Transverse colon (tissue), 4 donors: Measurements from ENCODE around the gene ARID3C. TPM values are rescaled to one million over a fixed set of nuclear protein-coding genes. Genes with fewer than 3 reads are reported as not detected.

ENCODE experiments used
- DNase-seq: peaks from one replicate; pipeline ENCODE4 v3.0.0-alpha.2; 2019
- H3K27ac ChIP-seq, 4 donors: fragments of 200-600 bp; sonication (generic); 2 replicates each; pipeline ENCODE4 v1.5.1; 2016 to 2018; ENCODE audit warnings: inconsistent platforms in 4 of 4
- H3K27me3 ChIP-seq: fragments of 200-600 bp; sonication (generic); 2 replicates; pipeline ENCODE4 v1.5.1; 2017; ENCODE audit warnings: inconsistent platforms
- H3K36me3 ChIP-seq, 4 donors: fragments of 200-600 bp; sonication (generic); 2 replicates each; pipeline ENCODE4 v1.5.1; 2017 to 2019; ENCODE audit warnings: inconsistent platforms in 4 of 4
- H3K4me1 ChIP-seq, 4 donors: fragments of 200-600 bp; sonication (generic); 2 replicates each; pipeline ENCODE4 v1.5.1; 2017 to 2020; ENCODE audit warnings: inconsistent platforms in 4 of 4
- H3K4me3 ChIP-seq, 4 donors: fragments of 200-600 bp; sonication (generic); 1 replicate in 1 of 4; 2 replicates in 3 of 4; pipeline versions ENCODE4 v1.5.1 to v1.6.1; 2017 to 2019; ENCODE audit warnings: inconsistent platforms in 4 of 4
- H3K9me3 ChIP-seq, 2 donors: fragments of 200-600 bp; sonication (generic); 2 replicates each; pipeline ENCODE4 v1.5.1; 2017 to 2019; ENCODE audit warnings: inconsistent platforms in 2 of 2
- EP300 ChIP-seq: sonication (generic); formaldehyde crosslinking; IDR thresholded peaks from one replicate; pipeline ENCODE4 v1.6.1; 2017; ENCODE audit warnings: antibody characterized with exemption, low read depth
- POLR2A ChIP-seq: fragments of 450-650 bp; IDR thresholded peaks from one replicate; pipeline ENCODE4 v1.6.1; 2016; ENCODE audit warnings: antibody characterized with exemption, mild to moderate bottlenecking, moderate library complexity
- POLR2AphosphoS5 ChIP-seq, 3 donors: sonication (generic); formaldehyde crosslinking; IDR thresholded peaks; one replicate each; pipeline ENCODE4 v1.6.1; 2016; ENCODE audit warnings: antibody characterized with exemption in 3 of 3
- WGBS, 2 donors: methylation state at CpG; one replicate each; pipeline ENCODE4 v1.1.5; 2018; ENCODE audit warnings: low coverage in 1 of 2; 5-methylcytosine and 5-hydroxymethylcytosine counted together
- in situ Hi-C, 4 donors: fragments of 200-750 bp; cut with MboI; loops; one replicate each; pipeline versions ENCODE4 v1.15.0 to v1.15.1; 2017; ENCODE audit warnings: low sequenced_read_pairs in 3 of 4, low pct_ligation_motif_present in 1 of 4, low pct_unique_long_range_greater_than_20kb in 1 of 4
- intact Hi-C: fragments of 100-400 bp; cut with DNase I; formaldehyde crosslinking; loops from one replicate; pipeline ENCODE4 v1.15.1; 2023; ENCODE audit warnings: low total_unique reads
- total RNA-seq, 4 donors: library from RNA; depleted of rRNA; stranded (reverse); fragments of >200 nt; gene quantifications; one replicate each; pipeline ENCODE4 v1.1.0, GENCODE V29; 2016
- TF ChIP-seq, protein P1 (sequence below), 5 experiments: fragments of 200-600 bp in 3 of 5; fragments of 450-650 bp in 2 of 5; sonication (generic) in 3 of 5; IDR thresholded peaks; 1 replicate in 2 of 5; 2 replicates in 3 of 5; pipeline ENCODE4 v1.5.1; 2016 to 2017; ENCODE audit warnings: antibody characterized with exemption in 5 of 5, inconsistent platforms in 3 of 5, mild to moderate bottlenecking in 2 of 5, moderate library complexity in 1 of 5

The ARID3C gene
- total RNA-seq, 4 donors from 2014 or later, result not detected

DNA sequence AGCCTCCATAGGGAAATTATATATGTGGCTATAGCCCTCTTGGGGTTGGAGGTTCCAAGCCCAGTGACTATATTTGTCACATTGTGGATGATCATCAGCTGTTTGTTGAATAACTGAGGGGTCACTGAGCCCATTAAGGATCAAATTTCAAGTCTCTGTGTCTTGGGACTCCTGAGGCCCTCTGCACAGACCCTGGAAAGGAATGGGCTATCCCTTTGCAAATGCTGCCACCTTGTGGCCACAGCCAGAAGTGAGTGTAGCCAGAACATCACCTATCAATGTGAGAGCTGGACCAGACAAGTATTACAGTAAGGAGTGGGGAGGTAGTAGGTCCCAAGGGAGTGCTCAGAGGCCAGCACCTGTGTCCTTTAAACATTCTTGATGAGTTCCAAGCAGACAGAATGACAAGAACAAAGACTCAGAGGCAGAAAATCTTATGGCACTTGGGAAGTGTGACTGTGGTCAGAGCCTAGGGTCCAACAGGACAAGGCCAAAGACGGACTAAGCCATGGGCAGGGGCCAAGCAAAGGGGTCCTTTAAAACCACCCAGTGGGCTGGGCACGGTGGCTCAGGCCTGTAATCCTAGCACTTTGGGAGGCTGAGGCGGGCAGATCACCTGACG is 25.1 kb downstream of the ARID3C start:
- peak; percentile 85 for DNase-seq
- intact Hi-C loops, result loop anchor here (10.0 kb wide), 1 partner anchor 199 kb away; no protein-coding TSS in a partner anchor
- no peaks in the 10 kb centered on the region for H3K27me3 ChIP-seq
- no peak overlapping the region for H3K27ac ChIP-seq
- no peaks in the 10 kb centered on the region for H3K4me1 ChIP-seq
- H3K9me3 ChIP-seq, result no peaks in the 10 kb centered on the region
- no peak overlapping the region for H3K4me3 ChIP-seq
- H3K36me3 ChIP-seq, result no peaks in the 10 kb centered on the region
- 64% methylated on average over 4 of the region's 4 CpGs; no CpG with 5 or more reads in 1 of the 2 donors for WGBS, 2 donors
- in situ Hi-C loops, result loop anchor here in 2 of 4 donors (10.0 kb wide), 2 partner anchors 59 to 199 kb away; no protein-coding TSS in a partner anchor
- no peak for TF ChIP-seq EP300
- no peak for TF ChIP-seq POLR2AphosphoS5 (IDR thresholded peaks at IDR 0.05)
- TF ChIP-seq, protein P1, sequence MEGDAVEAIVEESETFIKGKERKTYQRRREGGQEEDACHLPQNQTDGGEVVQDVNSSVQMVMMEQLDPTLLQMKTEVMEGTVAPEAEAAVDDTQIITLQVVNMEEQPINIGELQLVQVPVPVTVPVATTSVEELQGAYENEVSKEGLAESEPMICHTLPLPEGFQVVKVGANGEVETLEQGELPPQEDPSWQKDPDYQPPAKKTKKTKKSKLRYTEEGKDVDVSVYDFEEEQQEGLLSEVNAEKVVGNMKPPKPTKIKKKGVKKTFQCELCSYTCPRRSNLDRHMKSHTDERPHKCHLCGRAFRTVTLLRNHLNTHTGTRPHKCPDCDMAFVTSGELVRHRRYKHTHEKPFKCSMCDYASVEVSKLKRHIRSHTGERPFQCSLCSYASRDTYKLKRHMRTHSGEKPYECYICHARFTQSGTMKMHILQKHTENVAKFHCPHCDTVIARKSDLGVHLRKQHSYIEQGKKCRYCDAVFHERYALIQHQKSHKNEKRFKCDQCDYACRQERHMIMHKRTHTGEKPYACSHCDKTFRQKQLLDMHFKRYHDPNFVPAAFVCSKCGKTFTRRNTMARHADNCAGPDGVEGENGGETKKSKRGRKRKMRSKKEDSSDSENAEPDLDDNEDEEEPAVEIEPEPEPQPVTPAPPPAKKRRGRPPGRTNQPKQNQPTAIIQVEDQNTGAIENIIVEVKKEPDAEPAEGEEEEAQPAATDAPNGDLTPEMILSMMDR (IDR thresholded peaks at IDR 0.05), result peak; percentile 89 to 94 (median 91)
- no peak for TF ChIP-seq POLR2A

DNA sequence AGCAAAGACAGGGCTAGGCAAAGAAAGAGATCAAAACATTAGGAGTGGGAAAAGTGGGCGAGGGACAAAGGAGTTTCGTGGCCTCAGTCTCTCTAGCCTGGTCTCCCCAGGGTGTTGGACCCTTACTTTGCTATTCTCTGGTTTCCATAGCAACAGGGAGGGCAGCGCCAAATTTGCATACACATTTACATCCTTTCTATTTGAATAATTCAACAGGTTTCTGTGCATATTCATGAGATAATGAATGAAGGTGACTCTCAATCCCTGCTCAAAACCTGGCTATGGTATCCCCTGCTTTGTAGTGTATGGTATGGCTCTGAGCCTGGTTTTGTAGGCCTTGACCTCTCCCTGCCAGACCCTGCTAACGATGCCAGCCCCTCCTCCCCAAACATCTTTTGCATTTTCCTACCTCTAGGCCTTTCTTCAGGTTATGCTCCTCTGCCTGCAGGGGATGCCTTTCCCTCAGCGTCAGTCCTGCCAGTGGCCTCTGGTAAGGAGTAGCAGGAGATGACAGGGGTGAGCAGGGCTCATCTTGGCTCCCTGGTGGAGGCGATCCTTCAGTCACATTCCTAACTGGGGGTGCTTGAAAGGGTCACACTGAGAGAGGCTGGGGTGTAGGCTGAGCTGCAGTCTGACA is 26.8 kb downstream of the ARID3C start:
- TF ChIP-seq, protein P1 (IDR thresholded peaks at IDR 0.05), result no peak
- no peak for TF ChIP-seq EP300
- no peak for TF ChIP-seq POLR2AphosphoS5 (IDR thresholded peaks at IDR 0.05)
- TF ChIP-seq POLR2A, result no peak
- no peaks in the 10 kb centered on the region for H3K27me3 ChIP-seq
- no peaks in the 10 kb centered on the region for H3K36me3 ChIP-seq
- no peak overlapping the region for H3K27ac ChIP-seq
- in situ Hi-C loops (loop anchor here in 2 of 4 donors (10.0 kb wide), 2 partner anchors 57 to 197 kb away; no protein-coding TSS in a partner anchor), intact Hi-C loops (loop anchor here (10.0 kb wide), 1 partner anchor 197 kb away; no protein-coding TSS in a partner anchor)
- H3K9me3 ChIP-seq, result no peaks in the 10 kb centered on the region
- H3K4me3 ChIP-seq, result no peak overlapping the region
- 69 to 83% methylated on average over 3 to 6 of the region's 6 CpGs for WGBS, 2 donors
- DNase-seq, result no peak
- H3K4me1 ChIP-seq, result no peaks in the 10 kb centered on the region

DNA sequence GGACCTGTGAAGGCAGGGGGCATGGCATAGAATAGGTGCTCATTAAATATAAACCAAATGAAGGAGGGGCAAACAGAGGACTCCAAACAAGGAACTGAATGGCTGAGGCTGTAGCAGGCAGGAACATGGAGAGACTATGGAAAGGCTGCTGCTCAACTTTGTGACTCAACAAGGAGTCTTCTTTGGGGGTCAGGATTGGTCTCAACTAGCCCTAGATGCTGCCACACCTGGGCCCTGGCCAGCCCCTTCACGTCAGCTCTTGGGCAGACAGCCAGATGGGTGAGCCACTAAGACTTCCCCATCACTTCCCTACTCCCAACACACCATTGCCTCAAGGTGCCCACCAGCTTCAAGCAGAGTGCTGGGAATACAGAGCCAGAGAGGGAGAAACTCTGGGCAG is 28.0 kb downstream of the ARID3C start:
- in situ Hi-C loops, result loop anchor here in 2 of 4 donors (10.0 kb wide), 2 partner anchors 56 to 196 kb away; no protein-coding TSS in a partner anchor
- DNase-seq, result no peak
- Histone ChIP-seq H3K9me3 (no peaks in the 10 kb centered on the region), H3K27me3 (no peaks in the 10 kb centered on the region), H3K27ac (no peak overlapping the region), H3K4me1 (no peaks in the 10 kb centered on the region), H3K4me3 (no peak overlapping the region), H3K36me3 (no peaks in the 10 kb centered on the region)
- TF ChIP-seq POLR2A (no peak), POLR2AphosphoS5 (IDR thresholded peaks at IDR 0.05) (no peak), EP300 (no peak)
- intact Hi-C loops, result loop anchor here (10.0 kb wide), 1 partner anchor 196 kb away; no protein-coding TSS in a partner anchor
- 27% methylated on average over 1 of the region's 1 CpG; no CpG with 5 or more reads in 1 of the 2 donors for WGBS, 2 donors

DNA sequence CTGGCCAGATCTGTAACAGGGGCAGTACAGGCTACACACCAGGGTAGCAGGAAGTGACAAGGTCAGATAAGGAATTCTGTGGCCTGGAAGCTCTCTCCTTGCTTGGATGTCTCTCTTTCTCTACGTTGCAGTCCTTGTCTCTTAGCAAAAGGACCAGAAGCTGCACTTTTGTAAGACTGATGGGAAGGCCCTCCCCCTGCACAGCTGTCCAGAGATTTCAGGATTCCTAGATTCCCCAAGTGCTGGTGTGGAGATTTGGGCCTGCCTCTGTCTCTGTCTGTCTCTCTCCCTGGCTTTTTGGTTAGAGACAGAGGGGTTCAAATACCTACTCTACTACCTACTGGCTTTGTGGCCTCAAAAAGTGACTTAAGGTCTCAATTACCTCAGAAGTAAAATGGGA is 29.3 kb downstream of the ARID3C start:
- no peaks in the 10 kb centered on the region for H3K4me1 ChIP-seq
- H3K36me3 ChIP-seq, result no peaks in the 10 kb centered on the region
- no peak overlapping the region for H3K4me3 ChIP-seq
- intact Hi-C loops (loop anchor here (10.0 kb wide), 1 partner anchor 265 kb away; no protein-coding TSS in a partner anchor), in situ Hi-C loops (loop anchor here in 2 of 4 donors (5.0 to 10.0 kb wide), 2 partner anchors 55 to 57 kb away; no protein-coding TSS in a partner anchor)
- no peaks in the 10 kb centered on the region for H3K9me3 ChIP-seq
- no peaks in the 10 kb centered on the region for H3K27me3 ChIP-seq
- no peak overlapping the region for H3K27ac ChIP-seq
- no peak for DNase-seq
- 50% methylated on average over 1 of the region's 1 CpG; no CpG with 5 or more reads in 1 of the 2 donors for WGBS, 2 donors
- TF ChIP-seq EP300, result no peak

DNA sequence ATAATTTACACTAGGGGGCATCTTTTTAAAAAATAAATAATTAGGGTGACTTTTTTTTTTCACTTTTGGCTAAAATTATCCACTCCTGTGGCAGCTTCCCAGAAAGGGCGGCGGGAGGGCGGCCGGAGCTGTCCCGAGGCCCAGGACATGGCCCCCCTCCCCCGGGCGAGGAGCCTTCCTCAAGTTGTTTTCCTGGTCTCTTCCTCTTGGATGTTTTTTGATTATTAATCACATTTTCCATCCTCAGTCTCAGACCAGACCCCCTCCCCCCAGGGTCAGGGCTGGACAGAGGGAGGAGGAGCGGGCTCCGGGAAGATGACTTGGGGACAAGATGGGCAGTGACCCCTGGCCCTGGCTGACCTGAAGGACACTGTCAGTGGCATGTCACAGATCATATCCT is 34.7 kb downstream of the ARID3C start:
- H3K27ac ChIP-seq, result peak overlapping the region in 1 of 4 donors; percentile 32
- no peak for DNase-seq
- intact Hi-C loops (loop anchor here (10.0 kb wide), 1 partner anchor 259 kb away; no protein-coding TSS in a partner anchor), in situ Hi-C loops (loop anchor here in 1 of 4 donors (10.0 kb wide), 1 partner anchor 49 kb away; no protein-coding TSS in a partner anchor)
- no peaks in the 10 kb centered on the region for H3K36me3 ChIP-seq
- TF ChIP-seq, protein P1 (IDR thresholded peaks at IDR 0.05), result no peak
- no peak for TF ChIP-seq EP300
- H3K27me3 ChIP-seq, result peaks cover 51% of the 10 kb centered on the region
- WGBS, 2 donors, result 75 to 80% methylated on average over 7 to 9 of the region's 9 CpGs
- H3K4me3 ChIP-seq, result no peak overlapping the region
- no peaks in the 10 kb centered on the region for H3K9me3 ChIP-seq
- peaks cover 14 to 43% (median 26%) of the 10 kb centered on the region in 4 donors for H3K4me1 ChIP-seq
